Stimulated activated naive CD8-positive, alpha-beta T cell treated with anti-CD3 and anti-CD28 coated beads, Interleukin-15, Interleukin-2, amounts not matched to agents 100 U/mL and 50 U/mL, for 24 hours (primary cell): ENCODE measurements around the gene TRIM46.
"Not testable (repeated sequence)": the region's sequence is repeated elsewhere in the genome, so short reads cannot be mapped to it uniquely, and the experiment has no call there.

Source experiments
- ATAC-seq: fragments of 150-1000 bp; cut with Tn5 transposase; one replicate; pipeline ENCODE4 v1.10.0; 2021
- DNase-seq: peaks from one replicate; pipeline ENCODE4 v3.0.0; 2021

TRIM46 gene

DNA sequence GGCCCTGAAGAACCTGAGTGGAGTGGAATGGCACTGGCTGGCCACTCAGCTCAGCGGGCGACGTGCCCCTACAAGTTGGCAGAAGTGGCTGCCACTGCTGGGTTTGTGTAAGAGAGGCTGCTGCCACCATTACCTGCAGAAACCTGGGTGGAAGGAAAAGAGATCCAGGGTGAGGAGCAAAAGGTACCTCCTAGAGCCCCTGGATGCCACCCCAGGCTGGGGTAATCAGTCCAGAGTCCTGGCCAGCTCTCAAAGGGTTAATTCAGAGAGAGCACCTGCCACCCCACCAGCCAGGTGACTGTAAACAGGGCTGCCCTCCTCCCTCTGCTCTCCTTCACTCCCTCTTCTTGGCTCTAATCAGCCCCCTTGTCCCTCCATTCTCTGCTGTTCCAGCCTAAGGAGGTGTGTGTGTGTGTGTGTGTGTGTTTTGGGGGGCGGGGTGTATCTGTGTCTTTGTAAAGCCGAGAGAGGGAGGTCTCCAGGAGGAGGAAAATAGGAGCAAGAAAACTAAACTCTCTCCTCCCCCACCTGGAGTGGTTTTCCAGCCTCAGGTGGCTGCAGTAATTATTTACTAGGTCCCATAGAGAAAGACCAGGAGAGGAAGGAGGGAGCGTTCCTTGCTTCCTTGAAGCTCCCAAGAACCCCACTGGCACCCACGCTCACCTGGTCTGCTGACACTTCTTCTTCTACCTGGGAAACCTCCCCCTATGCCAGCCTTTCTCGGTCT, 12.6 kb downstream of the TRIM46 start:
- DNase-seq (no peak), ATAC-seq (no peak)

DNA sequence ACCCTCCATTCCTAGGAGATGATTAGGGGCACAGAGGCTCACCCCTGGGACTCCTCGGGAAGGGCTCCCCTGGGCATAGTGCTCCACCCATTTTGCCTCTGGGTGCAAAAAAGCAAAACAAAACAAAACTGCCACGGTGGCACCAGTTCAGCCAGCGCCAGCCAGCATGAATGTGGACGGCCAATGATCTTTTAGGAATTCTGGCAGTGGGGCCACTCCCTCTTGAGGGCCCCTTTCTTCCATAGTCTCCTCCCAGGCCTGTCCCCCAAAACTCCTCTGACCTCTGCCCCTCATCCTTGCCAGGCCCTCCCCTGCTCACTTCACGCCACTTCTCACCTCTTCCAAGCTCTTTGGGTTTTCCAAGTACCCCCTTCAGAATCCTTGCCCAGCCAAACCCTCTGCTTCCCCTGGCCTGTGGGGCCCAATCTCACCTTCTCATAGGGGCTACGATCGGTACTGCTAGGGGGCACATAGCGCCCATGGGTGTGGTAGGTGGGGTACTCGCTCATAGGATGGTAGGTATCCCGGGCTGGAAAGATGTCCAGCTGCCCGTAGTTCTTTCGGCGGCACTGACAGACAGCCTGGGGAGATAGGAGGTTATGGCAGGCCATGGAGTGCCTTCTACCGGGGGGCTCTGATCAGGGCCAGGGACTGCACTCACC, 13.3 kb downstream of the TRIM46 start:
- ATAC-seq, result no peak
- no peak for DNase-seq

DNA sequence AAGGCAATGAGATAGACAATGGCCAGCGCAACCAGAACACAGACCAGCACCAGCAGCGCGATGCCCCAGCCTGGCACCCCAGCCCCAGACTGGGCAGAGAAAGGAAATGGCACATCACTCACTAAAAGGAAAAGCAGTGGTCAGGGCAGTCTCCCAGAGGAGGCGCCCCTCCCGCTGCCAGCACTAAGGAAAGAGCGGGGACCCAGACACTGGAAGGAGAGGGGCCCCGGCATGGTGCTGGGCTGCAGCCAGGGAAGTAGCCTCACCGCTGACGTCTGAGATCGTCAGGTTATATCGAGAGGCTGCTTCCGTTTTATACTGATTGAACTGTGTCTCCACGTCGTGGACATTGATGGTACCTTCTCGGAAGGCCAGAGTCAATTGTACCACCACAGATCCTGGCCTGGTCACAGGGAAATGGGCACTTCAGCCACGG, 13.8 kb downstream of the TRIM46 start:
- no peak for ATAC-seq
- DNase-seq, result no peak

DNA sequence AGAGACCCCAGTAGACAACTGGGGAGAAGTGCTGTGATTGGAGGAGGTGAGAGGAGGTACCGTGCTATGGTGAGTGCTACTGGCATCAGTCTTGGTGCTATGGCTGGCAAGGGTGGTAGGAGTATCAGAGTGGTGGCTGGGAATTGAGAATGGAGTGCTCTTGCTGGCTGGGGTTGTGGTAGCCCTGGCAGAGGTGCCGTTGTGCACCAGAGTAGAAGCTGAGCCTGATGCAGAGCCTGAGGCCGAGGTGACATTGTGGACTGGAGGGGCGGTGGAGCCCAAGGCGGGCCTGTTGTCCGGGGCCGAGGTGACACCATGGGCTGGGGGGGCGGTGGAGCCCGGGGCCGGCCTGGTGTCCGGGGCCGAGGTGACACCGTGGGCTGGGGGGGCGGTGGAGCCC, 14.6 kb downstream of the TRIM46 start:
- DNase-seq (no peak), ATAC-seq (no peak)

DNA sequence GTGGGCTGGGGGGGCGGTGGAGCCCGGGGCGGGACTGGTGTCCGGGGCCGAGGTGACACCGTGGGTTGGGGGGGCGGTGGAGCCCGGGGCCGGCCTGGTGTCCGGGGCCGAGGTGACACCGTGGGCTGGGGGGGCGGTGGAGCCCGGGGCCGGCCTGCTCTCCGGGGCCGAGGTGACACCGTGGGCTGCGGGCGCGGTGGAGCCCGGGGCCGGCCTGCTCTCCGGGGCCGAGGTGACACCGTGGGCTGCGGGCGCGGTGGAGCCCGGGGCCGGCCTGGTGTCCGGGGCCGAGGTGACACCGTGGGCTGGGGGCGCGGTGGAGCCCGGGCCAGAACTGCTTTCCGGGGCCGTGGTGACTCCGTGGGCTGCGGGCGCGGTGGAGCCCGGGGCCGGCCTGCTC, 16.3 kb downstream of the TRIM46 start:
- DNase-seq, ATAC-seq: not testable (repeated sequence)

DNA sequence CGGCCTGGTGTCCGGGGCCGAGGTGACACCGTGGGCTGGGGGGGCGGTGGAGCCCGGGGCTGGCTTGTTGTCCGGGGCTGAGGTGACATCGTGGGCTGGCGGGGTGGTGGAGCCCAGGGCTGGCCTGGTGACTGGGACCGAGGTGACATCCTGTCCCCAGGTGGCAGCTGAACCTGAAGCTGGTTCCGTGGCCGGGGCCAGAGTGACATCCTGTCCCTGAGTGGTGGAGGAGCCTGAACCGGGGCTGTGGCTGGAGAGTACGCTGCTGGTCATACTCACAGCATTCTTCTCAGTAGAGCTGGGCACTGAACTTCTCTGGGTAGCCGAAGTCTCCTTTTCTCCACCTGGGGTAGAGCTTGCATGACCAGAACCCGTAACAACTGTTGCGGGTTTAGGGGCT, 18.3 kb downstream of the TRIM46 start:
- no peak for DNase-seq
- ATAC-seq, result no peak

DNA sequence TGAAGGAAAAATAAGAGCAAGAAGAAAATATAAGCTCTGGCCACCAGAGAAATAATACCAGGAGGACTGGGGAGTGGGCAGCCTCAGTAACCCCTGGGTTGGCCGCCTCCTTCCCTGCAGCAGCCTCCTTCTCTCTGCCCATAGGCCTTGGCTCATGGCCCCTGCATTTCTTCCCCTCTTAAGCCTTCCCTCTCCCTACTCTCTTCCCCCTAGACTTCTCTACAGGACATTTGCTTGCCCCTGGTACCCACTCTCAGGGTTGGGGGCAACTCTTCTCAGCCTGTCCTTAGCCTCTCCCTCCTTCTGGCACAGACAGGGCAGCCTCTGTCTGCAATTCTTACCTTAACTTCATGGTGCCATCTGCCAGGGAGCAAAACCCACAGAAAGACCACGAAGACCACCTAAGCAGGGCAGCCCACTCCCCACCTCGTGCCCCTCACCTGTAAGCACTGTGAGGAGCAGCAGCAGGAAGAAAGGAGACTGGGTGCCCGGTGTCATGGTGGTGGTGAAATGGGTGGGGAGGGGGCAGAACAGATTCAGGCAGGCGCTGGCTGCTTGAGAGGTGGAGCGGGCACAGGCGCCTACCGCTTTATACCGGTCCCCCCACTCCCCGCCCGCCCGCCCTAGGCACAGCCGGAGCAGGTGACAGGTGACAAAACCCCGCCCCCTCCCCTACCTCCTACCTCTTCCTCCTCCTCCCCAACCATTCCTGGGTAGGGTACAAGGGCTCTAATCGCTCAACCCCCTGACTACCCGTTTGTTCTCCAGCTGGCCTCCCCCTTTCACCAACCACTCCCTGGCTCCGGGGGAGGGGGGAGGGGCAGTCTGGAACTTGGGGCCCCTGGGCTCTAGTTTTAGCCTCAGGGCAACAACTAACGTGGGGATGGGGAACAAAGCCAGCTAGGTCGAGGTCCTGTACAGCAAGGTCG, 19.0 kb downstream of the TRIM46 start:
- no peak for DNase-seq
- ATAC-seq, result peak; percentile 0

DNA sequence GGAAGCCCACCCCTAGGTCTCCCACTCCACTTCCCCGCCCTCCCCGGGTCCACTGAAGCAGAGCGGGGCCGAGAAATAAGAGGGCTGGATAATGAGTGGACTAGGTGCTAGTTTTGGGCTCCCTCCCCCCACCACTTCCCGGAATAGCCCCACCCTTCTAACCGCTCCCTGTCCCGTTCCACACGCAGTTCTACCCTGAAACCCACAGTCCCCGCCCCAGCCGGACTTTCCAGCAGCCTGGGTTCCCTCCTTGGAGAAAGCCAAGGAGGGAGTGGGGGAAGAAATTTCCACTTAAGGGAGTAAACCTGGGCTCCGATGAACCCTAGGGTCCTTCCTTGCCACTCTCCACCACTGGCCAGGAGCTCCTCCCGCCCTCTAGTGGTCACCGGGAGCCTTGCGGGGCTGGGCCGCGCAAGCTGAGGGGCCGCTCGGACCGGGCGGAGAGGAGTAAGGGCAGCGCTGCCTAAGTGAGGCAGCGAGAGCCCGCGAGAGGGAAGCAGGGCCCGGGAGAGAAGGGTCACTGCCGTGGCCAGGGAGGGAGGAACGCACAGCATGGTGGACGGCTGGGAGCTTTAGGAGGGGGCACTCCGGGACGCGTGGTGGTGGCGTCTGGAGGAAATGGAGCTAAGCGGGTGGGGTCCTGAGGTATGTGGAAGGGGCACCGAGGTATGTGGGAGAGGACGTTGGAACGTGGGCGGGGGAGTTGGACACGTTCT, 19.8 kb downstream of the TRIM46 start:
- peak; percentile 89 for DNase-seq
- peak; percentile 60 for ATAC-seq

DNA sequence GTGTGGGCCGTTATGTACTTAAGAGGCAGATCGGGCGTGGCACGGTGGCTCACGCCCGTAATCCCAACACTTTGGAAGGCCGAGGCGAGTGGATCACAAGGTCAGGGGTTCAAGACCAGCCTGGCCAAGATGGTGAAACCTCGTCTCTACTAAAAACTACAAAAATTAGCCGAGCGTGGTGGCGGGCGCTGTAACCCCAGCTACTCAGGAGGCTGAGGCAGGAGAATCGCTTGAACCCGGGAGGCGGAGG, 20.3 kb downstream of the TRIM46 start:
- ATAC-seq, DNase-seq: not testable (repeated sequence)

DNA sequence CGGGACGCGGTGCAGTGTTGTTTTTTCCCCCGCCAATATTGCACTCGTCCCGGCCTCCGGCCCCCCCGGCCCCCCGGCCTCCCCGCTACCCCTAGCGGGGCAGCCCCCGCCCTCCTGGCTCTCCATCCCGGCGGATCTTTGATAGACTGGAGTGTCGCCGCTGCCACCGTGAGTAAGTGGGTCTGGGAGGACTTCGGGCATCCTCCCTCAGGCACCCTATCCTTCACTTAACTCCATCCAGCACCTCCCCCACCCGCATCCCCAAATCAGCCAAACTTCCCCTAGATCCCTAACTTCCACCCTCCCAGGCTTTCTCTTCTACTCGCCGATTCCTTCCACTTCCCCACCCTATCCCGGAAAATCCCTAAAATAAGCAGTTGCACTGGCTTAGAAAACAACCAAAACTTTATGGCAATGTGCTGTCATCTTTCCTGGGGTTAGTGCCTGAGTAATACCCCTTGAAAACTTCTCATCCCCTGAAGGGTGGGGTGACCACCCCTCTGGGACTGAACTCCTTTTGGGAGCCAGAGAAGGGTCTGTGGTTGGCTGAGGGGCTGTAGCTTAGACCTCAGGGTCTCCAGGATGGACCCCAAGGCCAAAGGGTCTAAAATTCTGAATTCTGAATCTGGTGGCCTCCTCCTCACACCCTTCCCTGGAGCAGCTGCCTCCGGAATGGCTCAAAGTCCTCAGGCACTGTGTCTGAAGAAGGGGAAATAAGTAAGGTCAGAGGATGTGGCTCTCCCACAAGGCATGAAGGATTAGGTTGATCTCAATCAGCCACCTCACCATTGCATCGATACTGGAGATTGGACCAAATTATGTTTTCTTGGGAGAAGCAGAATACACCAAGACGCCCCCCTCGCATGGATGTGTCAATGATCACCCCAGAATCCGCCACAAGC, 21.8 kb downstream of the TRIM46 start:
- no peak for DNase-seq
- ATAC-seq, result no peak

DNA sequence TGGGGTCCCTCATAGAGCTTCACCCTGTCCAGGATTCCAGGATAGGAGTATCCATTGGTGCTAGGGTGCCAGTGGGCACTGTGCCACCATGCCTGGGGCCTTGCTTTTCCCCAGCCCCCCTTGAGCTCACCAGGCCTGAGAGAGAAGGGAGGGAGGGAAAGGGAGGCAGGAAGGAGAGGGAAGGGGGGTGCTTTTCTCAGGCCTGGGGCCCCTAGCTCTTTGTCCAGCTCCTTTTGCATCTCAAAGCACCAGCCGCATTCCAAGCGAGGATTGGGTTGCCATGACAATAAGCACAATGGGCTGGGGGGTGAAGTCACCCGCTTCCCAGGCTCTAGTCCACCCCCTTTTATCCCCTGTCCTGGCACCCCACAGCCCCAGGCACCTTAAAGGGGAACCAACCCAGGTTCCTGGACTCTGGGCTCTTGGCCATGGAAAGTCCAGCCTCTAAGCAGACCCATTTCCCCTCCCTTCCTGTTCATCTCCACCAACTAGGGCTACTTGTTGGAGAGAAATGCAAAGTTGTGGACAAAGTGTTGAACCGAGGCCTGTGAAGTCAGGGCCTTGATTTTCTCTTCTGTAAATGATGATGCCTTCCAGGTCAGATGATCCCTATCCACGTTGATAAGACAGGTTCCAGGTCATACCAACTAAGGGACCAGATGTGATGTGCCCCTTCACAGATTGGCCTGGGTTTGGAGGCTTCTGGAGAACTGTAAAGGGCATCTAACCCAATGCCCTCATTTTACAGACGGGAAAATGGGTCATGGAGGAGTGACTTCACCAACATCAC, 22.6 kb downstream of the TRIM46 start:
- DNase-seq, result no peak

DNA sequence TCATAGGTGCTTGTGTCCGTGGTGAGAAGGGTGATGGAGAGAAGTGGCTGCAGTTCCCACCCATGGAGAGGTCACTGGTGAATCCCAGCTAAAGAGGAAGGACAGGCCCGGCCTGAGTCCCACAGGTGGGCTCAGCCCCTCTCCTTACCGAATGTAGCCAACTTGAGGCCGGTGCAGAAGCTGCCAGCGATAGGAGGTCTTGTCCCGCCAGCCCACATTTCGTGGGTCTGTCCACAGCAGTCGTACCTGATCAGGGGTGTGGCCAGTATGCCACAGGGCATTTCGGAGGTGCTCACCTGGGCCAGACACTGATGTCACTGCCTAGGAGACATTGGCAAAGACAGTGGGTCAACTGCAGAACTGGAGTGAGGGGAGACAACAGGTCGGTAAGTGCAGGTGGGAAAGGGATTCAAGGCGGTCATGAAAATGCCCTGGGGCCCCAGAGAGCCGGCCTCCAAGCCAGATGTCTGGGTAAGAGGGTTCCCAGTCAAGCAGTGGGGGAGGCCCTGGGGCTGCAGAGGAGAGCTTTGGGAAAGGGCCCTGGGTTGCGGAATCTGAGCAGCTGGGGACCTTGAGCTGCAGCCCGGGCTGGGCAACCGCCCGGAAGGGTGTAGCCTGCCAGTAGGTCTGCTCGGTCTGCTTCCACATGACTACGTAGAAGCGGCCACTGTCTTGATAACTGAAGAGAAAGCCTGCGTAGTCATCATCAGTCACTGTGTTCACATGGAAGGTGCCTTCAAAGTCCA, 23.4 kb downstream of the TRIM46 start:
- ATAC-seq (no peak), DNase-seq (no peak)

More for the DNA sequence above, 22.6 kb downstream of the TRIM46 start:
- no peak for ATAC-seq

DNA sequence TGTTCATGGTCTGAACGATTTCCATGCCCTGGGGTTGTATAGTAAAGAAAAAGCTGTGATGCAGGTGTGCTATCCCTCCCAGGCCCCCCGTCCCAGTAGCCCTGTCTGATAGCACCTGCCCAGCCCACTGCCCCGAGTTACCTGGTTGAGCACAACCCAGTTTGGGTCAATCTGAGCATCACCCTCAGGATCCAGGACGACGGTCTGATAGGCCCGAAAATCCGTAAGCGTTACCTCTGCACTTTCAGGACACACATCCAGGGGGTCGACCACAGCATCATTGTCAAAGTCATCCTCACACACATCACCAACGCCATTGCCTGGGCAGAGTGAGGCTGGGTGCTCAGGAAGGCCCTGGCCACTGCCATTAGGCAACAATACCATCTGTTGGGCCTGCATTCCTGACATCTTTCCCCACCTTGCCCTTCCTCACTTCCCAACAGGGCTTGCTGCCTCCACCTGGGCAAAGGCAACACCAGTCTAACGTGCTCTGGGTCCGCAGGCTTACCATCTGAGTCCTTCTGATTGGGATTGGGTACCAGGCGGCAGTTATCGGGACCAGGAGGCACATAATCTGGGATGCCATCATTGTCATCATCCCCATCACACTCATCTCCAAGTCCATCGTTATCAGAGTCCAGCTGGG, 24.4 kb downstream of the TRIM46 start:
- ATAC-seq (no peak), DNase-seq (no peak)

DNA sequence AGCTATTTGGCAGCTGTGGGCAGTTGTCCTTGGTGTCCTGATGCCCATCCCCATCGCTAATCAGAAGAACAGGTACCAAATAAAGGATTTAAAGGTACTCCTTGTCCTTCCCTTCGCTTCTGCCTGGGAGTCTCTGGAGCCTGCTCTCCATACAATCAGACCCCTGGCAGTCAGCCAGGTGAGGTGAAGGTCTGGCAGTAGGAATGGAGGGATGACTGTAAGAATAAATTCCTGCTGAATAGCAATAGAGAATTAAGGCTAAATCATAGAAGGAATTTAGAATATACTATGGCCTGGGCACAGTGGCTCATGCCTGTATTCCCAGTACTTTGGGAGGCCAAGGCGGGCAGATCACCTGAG, 24.9 kb downstream of the TRIM46 start:
- DNase-seq (no peak), ATAC-seq (no peak)

DNA sequence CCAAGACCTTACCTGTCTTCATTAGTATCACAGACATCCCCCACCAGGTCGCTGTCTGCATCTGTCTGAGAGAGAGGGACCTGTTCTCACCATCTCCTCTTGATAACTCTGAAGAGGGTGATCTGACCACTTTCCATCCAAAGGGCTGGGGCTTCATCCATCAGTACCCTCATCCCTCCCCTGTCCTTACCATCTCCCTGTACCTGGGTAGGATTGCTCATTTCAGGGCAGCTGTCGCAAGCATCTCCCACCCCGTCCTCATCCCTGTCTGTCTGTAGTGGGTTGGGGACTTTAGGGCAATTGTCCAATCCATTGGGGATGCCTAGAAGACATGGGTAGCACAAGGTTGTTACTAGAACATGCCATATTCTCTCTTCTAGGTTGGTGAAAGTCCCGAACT, 26.1 kb downstream of the TRIM46 start:
- DNase-seq, result no peak
- ATAC-seq, result no peak

DNA sequence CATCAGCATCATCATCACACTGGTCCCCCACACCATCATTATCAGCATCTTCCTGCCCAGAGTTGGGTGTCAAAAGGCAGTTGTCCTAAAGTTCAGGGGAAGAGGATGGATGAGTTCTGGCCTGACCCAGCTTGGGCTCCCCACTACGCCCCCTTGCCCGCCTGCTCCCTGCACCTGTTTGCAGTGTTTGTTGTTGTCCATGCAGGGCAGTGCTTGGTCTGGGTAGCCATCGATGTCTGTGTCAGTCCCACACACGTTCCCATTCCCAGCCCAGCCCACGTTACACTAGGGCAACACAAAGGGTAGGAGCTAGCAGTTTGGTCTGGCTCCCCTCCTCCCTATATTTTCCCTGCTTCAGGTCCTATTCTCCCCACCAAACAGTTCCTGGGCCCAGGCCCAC, 27.3 kb downstream of the TRIM46 start:
- ATAC-seq (no peak), DNase-seq (no peak)

DNA sequence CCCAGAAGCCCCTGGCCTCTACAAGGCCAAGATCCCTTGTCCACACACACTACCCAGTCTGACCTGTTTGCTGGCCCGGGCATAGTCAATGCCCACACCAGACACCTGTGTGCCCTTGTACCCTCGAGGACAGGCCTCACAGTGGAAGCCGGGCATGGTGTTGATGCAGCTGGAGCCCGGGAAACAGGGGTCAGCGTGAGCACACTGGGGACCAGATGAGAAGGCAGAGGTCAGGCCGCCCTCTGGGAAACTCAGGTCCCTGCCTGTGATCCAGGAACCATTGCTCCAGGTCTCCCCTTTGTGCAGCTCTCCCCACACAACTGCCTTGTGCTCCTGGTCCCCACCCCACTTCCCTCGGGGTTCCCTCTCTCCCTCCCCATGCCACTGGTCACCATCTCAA, 28.5 kb downstream of the TRIM46 start:
- DNase-seq (no peak), ATAC-seq (no peak)

DNA sequence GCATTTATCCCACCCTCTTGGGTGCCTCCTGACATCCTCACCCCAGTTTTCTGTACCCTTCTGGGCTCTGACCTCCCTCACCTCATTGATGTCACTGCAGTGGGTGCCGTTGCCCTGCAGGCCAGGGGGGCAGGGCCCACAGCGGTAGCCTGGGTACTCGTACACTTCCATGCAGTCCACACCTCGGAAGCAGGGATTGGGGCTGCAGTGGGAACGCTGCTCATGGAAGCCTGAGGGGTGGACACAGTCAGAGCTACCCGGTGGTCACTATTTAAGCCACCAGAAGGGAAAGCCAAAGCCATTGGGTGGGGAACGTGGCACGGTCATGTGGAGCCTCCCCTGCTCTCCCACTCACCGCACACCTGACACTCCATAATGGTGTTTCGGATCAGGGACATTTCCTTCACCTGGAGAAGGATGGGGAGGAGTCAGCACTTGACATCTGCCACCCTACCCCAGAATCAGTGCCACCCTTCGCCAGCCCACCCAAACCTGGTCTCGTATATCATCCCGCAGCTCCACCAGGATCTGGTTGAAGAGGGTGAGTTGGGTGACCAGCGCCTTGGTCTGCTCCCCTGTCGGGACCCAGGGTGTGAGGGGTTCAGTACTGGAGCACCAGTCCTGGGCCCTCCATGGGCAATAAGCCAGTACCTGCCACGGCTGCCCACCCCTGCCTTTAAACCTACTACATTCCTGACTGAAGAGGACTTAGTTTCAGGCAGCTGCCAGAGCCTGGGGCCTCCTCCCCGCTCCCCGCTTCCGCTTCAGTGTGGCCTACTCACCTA, 29.3 kb downstream of the TRIM46 start:
- ATAC-seq, result no peak
- DNase-seq, result no peak

DNA sequence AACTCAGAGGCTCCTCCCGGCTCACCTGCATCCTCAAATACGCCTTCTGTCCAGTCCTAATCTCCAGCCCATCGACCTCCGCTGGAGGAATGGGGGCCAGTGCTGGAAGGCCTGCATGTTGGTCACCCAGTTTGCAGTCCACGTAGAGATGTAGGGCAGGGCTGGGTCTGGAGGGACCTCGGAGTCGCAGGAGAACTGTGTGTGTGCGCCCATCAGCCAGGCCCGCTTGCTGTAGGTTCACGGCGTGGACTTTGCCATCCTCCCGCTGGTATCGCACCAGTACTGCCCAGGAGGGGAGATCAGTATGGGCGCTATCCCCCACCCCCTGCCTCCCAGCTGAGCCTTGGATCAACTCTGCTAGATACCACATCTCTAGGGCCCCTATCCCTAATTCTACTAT, 31.4 kb downstream of the TRIM46 start:
- no peak for DNase-seq
- ATAC-seq, result no peak
